Common myeloid progenitor, CD34-positive (primary cell): ENCODE measurements around the gene ATXN7.

ENCODE experiments used
- CTCF ChIA-PET: fragments of 350-600 bp; sonication (Branson Sonifier 250); formaldehyde crosslinking; loops from one replicate; lab custom pipeline; 2021; ENCODE audit warnings: antibody characterized with exemption; lab: Charles Lee
- POLR2A ChIA-PET: fragments of 350-600 bp; sonication (Branson Sonifier 250); formaldehyde crosslinking; loops from one replicate; lab custom pipeline; 2021; ENCODE audit warnings: antibody characterized with exemption; lab: Charles Lee
- DNase-seq, 3 donors: peaks; one replicate each; pipeline versions ENCODE4 v3.0.0 to v3.0.0-alpha.2; 2013
- H3K27ac ChIP-seq, 2 experiments: 1 replicate in 1 of 2; 2 replicates in 1 of 2; pipeline ENCODE4 v1.7.0; 2013; ENCODE audit warnings: inconsistent platforms in 2 of 2, low read length in 2 of 2, mild to moderate bottlenecking in 2 of 2, low read depth in 1 of 2, moderate library complexity in 1 of 2; ENCODE audit not compliant: severe bottlenecking in 2 of 2, insufficient read depth in 1 of 2, poor library complexity in 1 of 2
- H3K27me3 ChIP-seq, 5 experiments: replicated peaks in 2 of 5; 1 replicate in 3 of 5; 2 replicates in 2 of 5; pipeline versions ENCODE4 v1.6.1 to v1.7.0; 2013; ENCODE audit warnings: low read length in 4 of 5, mild to moderate bottlenecking in 2 of 5, moderate library complexity in 2 of 5, inconsistent platforms in 1 of 5; ENCODE audit not compliant: insufficient read depth in 5 of 5, control insufficient read depth in 4 of 5
- H3K36me3 ChIP-seq, 4 experiments: 1 replicate in 2 of 4; 2 replicates in 2 of 4; pipeline versions ENCODE4 v1.6.1 to v1.7.0; 2013; ENCODE audit warnings: low read length in 3 of 4, control low read depth in 1 of 4, mild to moderate bottlenecking in 1 of 4; ENCODE audit not compliant: control insufficient read depth in 4 of 4, insufficient read depth in 4 of 4
- H3K4me1 ChIP-seq, 4 experiments: 1 replicate in 3 of 4; 2 replicates in 1 of 4; pipeline versions ENCODE4 v1.6.1 to v1.7.1; 2013; ENCODE audit warnings: low read length in 3 of 4, mild to moderate bottlenecking in 3 of 4, control low read depth in 1 of 4, inconsistent platforms in 1 of 4, moderate library complexity in 1 of 4; ENCODE audit not compliant: control insufficient read depth in 4 of 4, insufficient read depth in 4 of 4; ENCODE audit errors: control extremely low read depth in 1 of 4
- H3K4me3 ChIP-seq, 7 experiments: 1 replicate in 4 of 7; 2 replicates in 3 of 7; pipeline versions ENCODE4 v1.5.1 to v1.7.0; 2013; ENCODE audit warnings: mild to moderate bottlenecking in 7 of 7, low read length in 6 of 7, moderate library complexity in 6 of 7, inconsistent platforms in 2 of 7, low read depth in 2 of 7, control low read depth in 1 of 7; ENCODE audit not compliant: insufficient read depth in 4 of 7, control insufficient read depth in 1 of 7; ENCODE audit errors: extremely low read depth in 1 of 7
- H3K9me3 ChIP-seq, 5 experiments: 1 replicate in 4 of 5; 2 replicates in 1 of 5; pipeline versions ENCODE4 v1.6.1 to v1.7.1; 2013; ENCODE audit warnings: low read length in 4 of 5, mild to moderate bottlenecking in 2 of 5, inconsistent platforms in 1 of 5, low read depth in 1 of 5, moderate library complexity in 1 of 5; ENCODE audit not compliant: control insufficient read depth in 4 of 5, insufficient read depth in 2 of 5; ENCODE audit errors: control extremely low read depth in 1 of 5
- WGBS: methylation state at CpG from one replicate; pipeline ENCODE4 v1.1.5; 2013; ENCODE audit not compliant: insufficient coverage; 5-methylcytosine and 5-hydroxymethylcytosine counted together

ATXN7 gene

DNA sequence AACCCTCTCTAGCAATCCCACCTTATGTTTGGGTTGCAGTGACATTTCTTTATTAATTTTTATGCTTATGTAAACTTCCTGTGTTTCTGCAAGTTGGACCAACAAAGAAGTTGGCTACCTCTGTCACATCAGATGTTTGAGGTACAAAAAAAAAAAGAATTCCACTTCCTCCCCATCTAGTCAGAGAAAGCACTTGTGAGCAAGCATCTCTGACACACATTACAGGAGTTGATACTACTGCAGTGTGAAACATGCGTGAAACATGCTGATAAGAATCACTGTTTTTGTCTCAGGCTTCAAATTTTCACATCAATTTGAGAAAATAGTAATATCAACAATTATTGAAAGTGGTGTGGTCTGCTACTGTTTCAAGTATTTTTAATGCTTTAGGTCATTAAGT lies 47.2 kb downstream of the ATXN7 start:
- no peak overlapping the region for H3K27ac ChIP-seq
- H3K27me3 ChIP-seq = no peaks in the 10 kb centered on the region
- WGBS = no CpG with 5 or more reads among the region's 1 CpG
- CTCF ChIA-PET = interaction anchor here (0.8 kb wide), 1 partner anchor 22 kb away, joined by 3 read pairs; no protein-coding TSS in a partner anchor
- H3K4me1 ChIP-seq = peaks cover 11 to 29% (median 21%) of the 10 kb centered on the region in 4 experiments
- DNase-seq = peak in 2 of 3 donors; percentile 48 to 64
- H3K9me3 ChIP-seq = no peaks in the 10 kb centered on the region
- peaks cover 1 to 15% (median 6%) of the 10 kb centered on the region in 4 experiments for H3K36me3 ChIP-seq
- POLR2A ChIA-PET = interaction anchor here (1.4 kb wide), 1 partner anchor 47 kb away, joined by 3 read pairs; the partner anchor contains the start of genes ATXN7 and THOC7
- peak overlapping the region in 6 of 7 experiments; percentile 73 to 92 (median 79) for H3K4me3 ChIP-seq

DNA sequence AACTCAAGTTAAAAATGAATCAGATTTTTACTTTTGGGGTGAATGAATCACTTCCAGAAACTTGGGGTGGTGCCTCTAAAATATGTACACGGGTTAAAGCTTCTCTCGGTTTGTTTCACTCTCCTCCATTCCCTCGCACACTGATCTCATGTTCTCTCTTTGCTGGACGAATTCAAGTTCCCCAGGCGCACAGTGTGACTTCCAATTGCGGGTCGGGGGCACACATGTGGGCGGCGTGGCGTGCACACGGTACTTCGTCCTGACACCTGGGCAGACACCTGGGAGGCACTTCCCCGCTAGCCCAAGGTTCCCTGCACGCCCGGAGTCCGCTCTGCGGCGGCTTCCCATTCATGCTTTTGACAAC lies 47.8 kb downstream of the ATXN7 start:
- ChIA-PET CTCF (interaction anchor here (1.2 to 1.6 kb wide), 2 partner anchors 26 to 83 kb away, joined by 4 to 7 read pairs; no protein-coding TSS in a partner anchor), POLR2A (interaction anchor here (0.5 to 1.4 kb wide), 3 partner anchors 35 to 48 kb away, joined by 3 to 5 read pairs (median 3); partner anchors contain the start of genes ATXN7 and THOC7)
- H3K4me3 ChIP-seq = peak overlapping the region; percentile 73 to 92 (median 79)
- WGBS = 0% methylated on average over 18 of the region's 18 CpGs
- peak overlapping the region in 1 of 2 experiments; percentile 81 for H3K27ac ChIP-seq
- peaks cover 11 to 29% (median 21%) of the 10 kb centered on the region in 4 experiments for H3K4me1 ChIP-seq
- peak in 2 of 3 donors; percentile 64 to 77 for DNase-seq
- no peaks in the 10 kb centered on the region for H3K9me3 ChIP-seq
- peaks cover 3 to 20% (median 5%) of the 10 kb centered on the region in 4 experiments for H3K36me3 ChIP-seq
- no peaks in the 10 kb centered on the region for H3K27me3 ChIP-seq

DNA sequence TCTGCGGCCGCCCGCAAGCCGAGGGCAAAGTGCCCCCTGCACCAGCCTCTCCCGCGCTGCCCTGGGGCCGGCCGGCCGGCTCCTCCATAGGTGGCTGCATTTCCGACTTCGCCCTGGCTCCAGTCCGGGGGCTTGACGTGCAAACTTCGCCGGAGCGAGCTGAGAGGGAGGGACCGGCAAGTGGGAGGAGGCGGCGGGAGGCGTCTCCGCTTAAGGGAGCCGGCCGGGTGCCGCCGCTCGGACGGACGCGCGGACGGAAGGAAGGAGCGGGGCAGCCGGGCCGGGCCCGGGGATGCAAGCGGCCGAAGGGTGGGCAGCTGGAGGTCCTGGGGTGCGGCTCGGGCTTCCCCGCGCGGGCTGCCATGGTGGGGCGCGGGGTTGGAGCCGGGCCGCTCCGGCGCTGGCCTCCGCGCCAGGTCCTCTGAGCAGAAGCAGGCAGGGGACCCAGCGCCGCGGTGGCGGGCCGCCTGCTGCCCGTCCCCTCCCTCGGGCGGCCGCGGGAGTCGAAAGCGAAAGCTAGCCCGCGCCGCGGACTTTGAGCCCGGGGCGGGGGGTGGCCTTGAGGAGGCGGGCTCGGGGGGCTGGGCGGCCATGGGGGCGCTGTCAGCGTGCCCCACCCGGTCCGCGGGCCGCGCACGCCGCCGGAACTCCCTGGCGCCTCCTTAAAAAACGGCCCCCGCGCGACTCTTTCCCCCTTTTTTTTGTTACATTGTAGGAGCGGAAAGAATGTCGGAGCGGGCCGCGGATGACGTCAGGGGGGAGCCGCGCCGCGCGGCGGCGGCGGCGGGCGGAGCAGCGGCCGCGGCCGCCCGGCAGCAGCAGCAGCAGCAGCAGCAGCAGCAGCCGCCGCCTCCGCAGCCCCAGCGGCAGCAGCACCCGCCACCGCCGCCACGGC lies 48.5 kb downstream of the ATXN7 start, which contains the start of gene SCAANT1:
TSS of gene SCAANT1 (minus strand) at position 511 of the 895 bp plus-strand sequence.
- peak; percentile 86 to 94 (median 93) for DNase-seq
- Histone ChIP-seq H3K4me1 (peaks cover 11 to 29% (median 21%) of the 10 kb centered on the region in 4 experiments), H3K36me3 (peaks cover 3 to 22% (median 5%) of the 10 kb centered on the region in 4 experiments), H3K27me3 (no peaks in the 10 kb centered on the region), H3K4me3 (peak within 1 kb of the TSS; percentile 73 to 92 (median 79)), H3K27ac (peak within 1 kb of the TSS; percentile 70 to 81), H3K9me3 (no peaks in the 10 kb centered on the region)
- under 1% methylated on average over 77 of the region's 115 CpGs for WGBS
- CTCF ChIA-PET = interaction anchor here (1.2 to 1.6 kb wide), 2 partner anchors 26 to 82 kb away, joined by 4 to 7 read pairs; no protein-coding TSS in a partner anchor
- POLR2A ChIA-PET = interaction anchor here (0.5 to 1.4 kb wide), 5 partner anchors 36 to 71 kb away, joined by 3 to 5 read pairs (median 3); partner anchors contain the start of genes ATXN7 and THOC7

DNA sequence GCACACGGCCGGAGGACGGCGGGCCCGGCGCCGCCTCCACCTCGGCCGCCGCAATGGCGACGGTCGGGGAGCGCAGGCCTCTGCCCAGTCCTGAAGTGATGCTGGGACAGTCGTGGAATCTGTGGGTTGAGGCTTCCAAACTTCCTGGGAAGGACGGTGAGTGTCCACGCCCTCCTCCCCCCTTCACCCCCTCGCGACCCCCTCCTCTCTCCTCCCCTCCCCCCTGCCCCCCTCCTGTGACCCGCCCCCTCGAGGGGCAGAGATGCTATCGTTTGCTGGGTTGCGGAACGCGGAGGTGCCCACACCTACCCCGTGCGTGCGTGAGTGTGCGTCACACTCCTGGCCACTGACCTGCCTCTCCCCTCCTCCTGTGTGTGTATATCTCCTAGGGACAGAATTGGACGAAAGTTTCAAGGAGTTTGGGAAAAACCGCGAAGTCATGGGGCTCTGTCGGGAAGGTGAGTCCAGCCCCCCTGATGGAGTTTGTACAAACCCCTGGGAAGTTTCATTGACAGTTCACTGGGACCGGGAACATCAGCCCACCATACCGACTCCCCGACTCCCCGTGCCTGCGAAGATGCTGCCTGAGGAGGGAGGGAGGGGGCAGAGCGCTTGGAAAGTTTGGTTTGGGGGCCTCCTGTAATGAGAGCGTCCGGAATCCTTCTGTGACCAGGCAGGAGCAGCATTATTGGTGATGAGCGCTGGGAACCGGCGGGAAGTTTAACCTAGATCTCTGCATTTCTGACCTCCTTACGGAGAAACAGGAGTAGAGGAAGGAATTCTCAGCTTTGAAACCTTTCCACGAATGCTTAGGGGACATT lies 49.3 kb downstream of the ATXN7 start:
- Histone ChIP-seq H3K36me3 (peaks cover 3 to 31% (median 10%) of the 10 kb centered on the region in 4 experiments), H3K27me3 (no peaks in the 10 kb centered on the region), H3K4me1 (peaks cover 11 to 29% (median 21%) of the 10 kb centered on the region in 4 experiments), H3K4me3 (peak overlapping the region; percentile 73 to 92 (median 79)), H3K27ac (peak overlapping the region; percentile 64 to 81), H3K9me3 (no peaks in the 10 kb centered on the region)
- WGBS = 34% methylated on average over 22 of the region's 46 CpGs
- POLR2A ChIA-PET = interaction anchor here (0.6 kb wide), 1 partner anchor 56 kb away, joined by 3 read pairs; no protein-coding TSS in a partner anchor
- peak; percentile 47 to 75 (median 72) for DNase-seq
- CTCF ChIA-PET = interaction anchor here (1.1 to 1.6 kb wide), 4 partner anchors 15 to 84 kb away, joined by 4 to 6 read pairs (median 4); no protein-coding TSS in a partner anchor

DNA sequence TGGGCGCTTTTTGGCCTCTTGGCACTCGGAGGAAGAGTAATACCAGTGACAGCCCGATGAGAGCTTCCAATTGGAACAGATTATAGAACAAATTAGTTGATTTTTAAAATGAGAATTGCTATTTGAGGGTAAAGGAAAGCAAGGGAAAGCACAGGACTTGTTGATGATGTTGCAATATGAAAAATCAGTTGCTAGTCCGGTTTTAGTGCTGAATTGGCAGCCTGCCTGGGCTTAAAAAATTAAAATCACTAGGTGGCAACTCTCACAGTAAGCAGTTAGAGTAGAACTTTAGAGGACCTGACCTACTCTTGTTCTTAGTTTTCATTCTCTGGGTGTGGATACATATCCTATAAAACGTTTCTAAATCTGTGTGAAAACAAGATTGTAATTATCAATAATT lies 50.6 kb downstream of the ATXN7 start:
- Histone ChIP-seq H3K4me1 (peaks cover 11 to 29% (median 21%) of the 10 kb centered on the region in 4 experiments), H3K27me3 (no peaks in the 10 kb centered on the region), H3K36me3 (peaks cover 9 to 43% (median 14%) of the 10 kb centered on the region in 4 experiments), H3K4me3 (no peak overlapping the region), H3K9me3 (no peaks in the 10 kb centered on the region), H3K27ac (no peak overlapping the region)
- peak in 2 of 3 donors; percentile 59 for DNase-seq
- ChIA-PET CTCF (interaction anchor here (1.0 to 2.1 kb wide), 6 partner anchors 14 to 83 kb away, joined by 3 to 6 read pairs (median 4); no protein-coding TSS in a partner anchor), POLR2A (no interaction called here)
- 94% methylated on average over 4 of the region's 5 CpGs for WGBS

DNA sequence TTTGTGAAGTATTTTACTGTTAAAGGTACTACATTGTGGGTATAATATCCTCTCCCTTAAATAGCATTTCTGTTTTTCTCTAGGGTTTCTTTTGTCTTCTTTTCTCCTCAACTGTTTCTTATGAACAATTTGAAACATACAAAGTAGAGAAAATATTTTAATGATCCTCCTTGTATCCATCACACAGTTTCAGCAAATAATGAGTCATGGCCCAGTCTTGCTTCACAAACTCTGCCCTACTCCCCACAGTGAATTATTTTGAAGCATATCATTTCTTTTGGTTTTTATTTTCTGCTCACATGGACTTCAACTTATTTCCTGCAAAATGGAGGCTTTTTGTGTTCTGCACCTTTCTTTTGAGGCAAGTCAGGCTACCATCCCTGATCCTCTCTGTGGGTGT lies 54.7 kb downstream of the ATXN7 start:
- Histone ChIP-seq H3K27me3 (no peaks in the 10 kb centered on the region), H3K4me1 (peaks cover 6 to 29% (median 12%) of the 10 kb centered on the region in 4 experiments), H3K4me3 (no peak overlapping the region), H3K9me3 (no peaks in the 10 kb centered on the region), H3K36me3 (peaks cover 11 to 58% (median 17%) of the 10 kb centered on the region in 4 experiments), H3K27ac (no peak overlapping the region)
- POLR2A ChIA-PET = no interaction called here
- CTCF ChIA-PET = no interaction called here
- DNase-seq = no peak
